DND-41 (cell line): ENCODE results near the gene TMPRSS4.

Experiments used
- ATAC-seq: fragments of 200-7000 bp; cut with Tn5 transposase; 3 replicates; pipeline ENCODE4 v1.9.1; 2021; ENCODE audit warnings: low read depth; ENCODE audit not compliant: insufficient read depth
- DNase-seq: peaks from one replicate; pipeline ENCODE4 v3.0.0-alpha.2; 2020
- H2AFZ ChIP-seq: 2 replicates; pipeline ENCODE4 v1.6.0; 2012; ENCODE audit warnings: low read depth, low read length
- H3K27ac ChIP-seq: 2 replicates; pipeline ENCODE4 v1.5.1; 2012; ENCODE audit warnings: low read length, inconsistent platforms
- H3K27me3 ChIP-seq: fragments of 200-600 bp; sonication (generic); 2 replicates; pipeline ENCODE4 v1.6.0; 2012; ENCODE audit warnings: low read length, mild to moderate bottlenecking, inconsistent platforms; ENCODE audit not compliant: insufficient read depth, poor library complexity
- H3K36me3 ChIP-seq: 2 replicates; pipeline ENCODE4 v1.5.1; 2012; ENCODE audit warnings: low read length, inconsistent platforms; ENCODE audit not compliant: insufficient read depth
- H3K4me1 ChIP-seq: 2 replicates; pipeline ENCODE4 v1.5.1; 2012; ENCODE audit warnings: mild to moderate bottlenecking, low read length; ENCODE audit not compliant: insufficient read depth
- H3K4me2 ChIP-seq: 2 replicates; pipeline ENCODE4 v1.6.0; 2012; ENCODE audit warnings: mild to moderate bottlenecking, moderate library complexity, low read length, inconsistent platforms; ENCODE audit not compliant: insufficient read depth
- H3K4me3 ChIP-seq, 2 experiments: fragments of 200-600 bp in 1 of 2; shearing (Covaris generic) in 1 of 2; 2 replicates each; pipeline ENCODE4 v1.5.1; 2012 to 2016; ENCODE audit warnings: inconsistent platforms in 2 of 2, low read length in 2 of 2, mild to moderate bottlenecking in 2 of 2, low read depth in 1 of 2, moderate library complexity in 1 of 2
- H3K79me2 ChIP-seq: 2 replicates; pipeline ENCODE4 v1.6.0; 2012; ENCODE audit warnings: low read length, inconsistent platforms; ENCODE audit not compliant: insufficient read depth
- H3K9ac ChIP-seq: 2 replicates; pipeline ENCODE4 v1.6.0; 2012; ENCODE audit warnings: low read depth, mild to moderate bottlenecking, inconsistent platforms, low read length, moderate library complexity
- H3K9me3 ChIP-seq: 2 replicates; pipeline ENCODE4 v1.5.1; 2012; ENCODE audit warnings: low read length, moderate library complexity, mild to moderate bottlenecking, inconsistent platforms; ENCODE audit not compliant: insufficient read depth, severe bottlenecking
- H4K20me1 ChIP-seq: 2 replicates; pipeline ENCODE4 v1.6.0; 2012; ENCODE audit warnings: low read length; ENCODE audit not compliant: insufficient read depth
- EZH2 ChIP-seq: IDR thresholded peaks from 3 replicates; pipeline ENCODE4 v1.6.1; 2012; ENCODE audit warnings: borderline replicate concordance, low read depth, mild to moderate bottlenecking, moderate library complexity, low read length, inconsistent platforms; ENCODE audit not compliant: severe bottlenecking
- TF ChIP-seq, protein P1 (sequence below): IDR thresholded peaks from 2 replicates; pipeline ENCODE4 v1.5.1; 2012; ENCODE audit warnings: borderline replicate concordance, low read length, moderate library complexity, mild to moderate bottlenecking; ENCODE audit not compliant: poor library complexity, severe bottlenecking; ENCODE audit errors: extremely low read depth

Gene TMPRSS4

DNA sequence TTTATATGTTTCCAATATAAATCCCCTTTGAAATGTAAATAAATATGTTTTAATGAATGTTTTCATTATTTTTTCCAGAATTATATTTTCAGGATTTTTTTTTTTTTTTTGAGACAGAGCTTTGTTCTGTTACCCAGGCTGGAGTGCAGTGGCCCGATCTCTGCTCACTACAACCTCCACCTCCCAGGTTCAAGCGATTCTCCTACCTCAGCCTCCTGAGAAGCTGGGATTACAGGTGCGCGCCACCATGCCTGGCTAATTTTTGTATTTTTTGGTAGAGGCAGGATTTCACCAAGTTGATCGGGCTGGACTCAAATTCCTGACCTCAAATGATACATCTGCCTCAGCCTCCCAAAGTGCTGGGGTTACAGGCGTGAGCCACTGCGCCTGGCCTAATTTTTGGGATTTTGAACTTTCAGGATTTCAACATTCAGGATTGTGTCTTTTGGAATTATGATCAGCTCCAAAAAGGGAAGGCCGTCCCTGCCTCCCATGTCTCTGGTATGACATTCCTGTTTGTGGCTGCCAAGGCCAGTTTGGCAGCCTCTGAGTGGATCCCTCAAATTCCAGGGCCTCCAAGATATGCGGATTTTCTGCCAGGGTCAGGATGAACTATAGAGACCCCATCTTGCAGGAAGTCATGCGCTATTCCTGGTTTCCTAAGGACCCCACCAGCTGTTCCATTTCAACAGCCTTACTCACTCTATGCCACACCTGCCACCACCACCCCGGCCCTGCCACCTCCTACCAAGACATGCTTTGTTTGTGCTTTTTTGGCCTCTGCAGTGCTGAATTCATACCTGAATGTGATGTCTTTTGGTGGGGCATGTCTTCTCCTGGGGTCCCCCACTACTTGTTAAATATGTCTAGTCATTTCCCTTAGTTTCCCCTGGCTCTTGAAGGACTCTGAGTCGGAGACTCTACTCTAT lies 21.9 kb upstream of the TMPRSS4 start:
- H3K4me1 ChIP-seq, result peaks cover 15% of the 10 kb centered on the region
- H3K9me3 ChIP-seq, result no peaks in the 10 kb centered on the region
- H3K9ac ChIP-seq, result no peak overlapping the region
- no peaks in the 10 kb centered on the region for H3K27me3 ChIP-seq
- no peak overlapping the region for H3K4me3 ChIP-seq
- DNase-seq (no peak), ATAC-seq (no peak)
- no peaks in the 10 kb centered on the region for H3K79me2 ChIP-seq
- no peaks in the 10 kb centered on the region for H3K36me3 ChIP-seq
- no peak for TF ChIP-seq EZH2
- TF ChIP-seq, protein P1, sequence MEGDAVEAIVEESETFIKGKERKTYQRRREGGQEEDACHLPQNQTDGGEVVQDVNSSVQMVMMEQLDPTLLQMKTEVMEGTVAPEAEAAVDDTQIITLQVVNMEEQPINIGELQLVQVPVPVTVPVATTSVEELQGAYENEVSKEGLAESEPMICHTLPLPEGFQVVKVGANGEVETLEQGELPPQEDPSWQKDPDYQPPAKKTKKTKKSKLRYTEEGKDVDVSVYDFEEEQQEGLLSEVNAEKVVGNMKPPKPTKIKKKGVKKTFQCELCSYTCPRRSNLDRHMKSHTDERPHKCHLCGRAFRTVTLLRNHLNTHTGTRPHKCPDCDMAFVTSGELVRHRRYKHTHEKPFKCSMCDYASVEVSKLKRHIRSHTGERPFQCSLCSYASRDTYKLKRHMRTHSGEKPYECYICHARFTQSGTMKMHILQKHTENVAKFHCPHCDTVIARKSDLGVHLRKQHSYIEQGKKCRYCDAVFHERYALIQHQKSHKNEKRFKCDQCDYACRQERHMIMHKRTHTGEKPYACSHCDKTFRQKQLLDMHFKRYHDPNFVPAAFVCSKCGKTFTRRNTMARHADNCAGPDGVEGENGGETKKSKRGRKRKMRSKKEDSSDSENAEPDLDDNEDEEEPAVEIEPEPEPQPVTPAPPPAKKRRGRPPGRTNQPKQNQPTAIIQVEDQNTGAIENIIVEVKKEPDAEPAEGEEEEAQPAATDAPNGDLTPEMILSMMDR, result no peak
- H4K20me1 ChIP-seq, result no peaks in the 10 kb centered on the region
- H2AFZ ChIP-seq, result no peak overlapping the region
- H3K27ac ChIP-seq, result no peak overlapping the region
- H3K4me2 ChIP-seq, result no peak overlapping the region

DNA sequence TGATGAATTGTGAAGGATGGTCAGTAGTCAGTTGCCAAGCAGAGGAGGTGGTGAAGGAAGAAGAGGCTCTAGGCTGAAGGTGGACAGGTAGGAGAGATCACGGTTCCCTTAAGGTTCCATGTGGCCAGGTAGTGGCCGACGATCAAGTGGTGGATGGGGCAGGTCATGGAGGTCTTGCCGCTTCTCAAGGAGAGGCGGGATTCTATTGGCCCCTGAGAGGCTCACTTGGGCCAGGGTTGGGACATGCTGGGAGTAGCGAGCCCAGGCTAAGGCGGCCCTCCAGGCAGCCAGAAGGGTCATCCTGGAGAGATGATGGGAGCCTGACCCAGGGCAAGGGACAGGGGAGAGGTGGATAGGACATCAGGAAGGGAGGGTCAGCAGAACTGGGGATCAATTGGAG lies 20.9 kb upstream of the TMPRSS4 start:
- peaks cover 12% of the 10 kb centered on the region for H3K4me1 ChIP-seq
- TF ChIP-seq, protein P1, result no peak
- no peak for TF ChIP-seq EZH2
- H3K4me2 ChIP-seq, result no peak overlapping the region

DNA sequence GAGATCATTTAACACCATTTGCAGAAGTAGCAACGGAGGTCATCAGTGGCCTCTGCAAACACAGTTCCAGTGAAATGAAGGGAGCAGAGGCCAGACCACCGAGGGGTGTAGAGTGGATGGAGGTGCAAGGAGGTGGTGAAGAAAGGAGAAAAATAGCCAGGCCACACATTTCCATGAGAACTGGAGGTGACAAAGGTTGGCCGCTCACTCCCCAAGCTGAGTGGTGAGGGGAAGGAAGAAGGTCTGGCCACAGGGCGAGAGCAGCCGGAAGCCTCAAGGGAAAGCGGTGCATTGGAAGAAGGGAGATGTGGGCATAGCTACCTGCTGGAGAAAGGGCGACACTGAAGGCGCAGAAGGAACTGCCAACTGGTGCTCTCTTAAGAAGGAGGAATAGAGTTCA lies 20.1 kb upstream of the TMPRSS4 start:
- Histone ChIP-seq H3K27ac (no peak overlapping the region), H3K9me3 (no peaks in the 10 kb centered on the region), H3K9ac (no peak overlapping the region), H4K20me1 (no peaks in the 10 kb centered on the region), H3K27me3 (no peaks in the 10 kb centered on the region), H3K36me3 (no peaks in the 10 kb centered on the region), H3K79me2 (no peaks in the 10 kb centered on the region), H3K4me3 (no peak overlapping the region), H2AFZ (no peak overlapping the region), H3K4me1 (peaks cover 4% of the 10 kb centered on the region), H3K4me2 (no peak overlapping the region)
- ATAC-seq, result no peak
- TF ChIP-seq, protein P1, result no peak
- TF ChIP-seq EZH2, result no peak
- no peak for DNase-seq

More for the DNA sequence above, 20.9 kb upstream of the TMPRSS4 start:
- no peak overlapping the region for H3K4me3 ChIP-seq
- no peaks in the 10 kb centered on the region for H3K9me3 ChIP-seq
- H4K20me1 ChIP-seq, result no peaks in the 10 kb centered on the region
- no peak overlapping the region for H3K27ac ChIP-seq
- H3K79me2 ChIP-seq, result no peaks in the 10 kb centered on the region
- no peaks in the 10 kb centered on the region for H3K27me3 ChIP-seq
- H2AFZ ChIP-seq, result no peak overlapping the region
- no peak overlapping the region for H3K9ac ChIP-seq
- no peak for DNase-seq
- no peak for ATAC-seq
- H3K36me3 ChIP-seq, result no peaks in the 10 kb centered on the region
